Gastrocnemius medialis (tissue), 4 donors: ENCODE results near the gene RYK.

Experiments used
- CTCF ChIP-seq, 5 experiments: fragments of 450-650 bp in 3 of 5; fragments of 200-600 bp in 2 of 5; sonication (generic) in 2 of 5; IDR thresholded peaks in 4 of 5; conservative IDR thresholded peaks in 1 of 5; 1 replicate in 4 of 5; 2 replicates in 1 of 5; pipeline ENCODE4 v1.5.1; 2016 to 2019; ENCODE audit warnings: antibody characterized with exemption in 5 of 5, mild to moderate bottlenecking in 3 of 5, moderate library complexity in 3 of 5
- POLR2A ChIP-seq, 2 donors: fragments of 450-650 bp; IDR thresholded peaks; one replicate each; pipeline ENCODE4 v1.6.1; 2017; ENCODE audit warnings: antibody characterized with exemption in 2 of 2, mild to moderate bottlenecking in 2 of 2, moderate library complexity in 2 of 2

- no peak for TF ChIP-seq CTCF (IDR thresholded peaks at IDR 0.05 in 4 of 5, conservative IDR thresholded peaks at IDR 0.05 in 1 of 5)
- TF ChIP-seq POLR2A (IDR thresholded peaks at IDR 0.05), result no peak
Observed at GRCh38 chr3:134235577-134236076, 15.0 kb downstream of the RYK start.
